HepG2 (cell line): ENCODE results near the gene KRT17. TPM values are rescaled to one million over a fixed set of nuclear protein-coding genes. Genes with fewer than 3 reads are reported as not detected.

Experiments used
- ATAC-seq: fragments of 200-7000 bp; cut with Tn5 transposase; 3 replicates; pipeline ENCODE4 v1.9.1; 2020; ENCODE audit warnings: mild to moderate bottlenecking, moderate library complexity
- BruUV-seq: library from RNA; stranded (reverse); fragments of 400-500 nt; replicated peaks from 2 replicates; lab custom pipeline; 2021; lab: Mats Ljungman, UMichigan
- CTCF ChIA-PET: fragments of 300-600 bp; formaldehyde crosslinking; extraction: SDS; loops from one replicate; lab custom pipeline; 2021; ENCODE audit warnings: low total read pairs, inconsistent platforms, low intra/inter-chr PET ratio; lab: Yijun Ruan, JAX
- POLR2A ChIA-PET: fragments of 350-600 bp; sonication (Branson Sonifier 250); formaldehyde crosslinking; loops from one replicate; lab custom pipeline; 2020; ENCODE audit warnings: antibody characterized with exemption, inconsistent platforms; lab: Yijun Ruan, JAX
- DNase-seq: peaks from one replicate; pipeline ENCODE4 v3.0.0-alpha.2; 2015; ENCODE audit warnings: low spot score
- FAIRE-seq: peaks from 3 replicates; lab custom pipeline; 2011; peaks lifted over from hg19 to GRCh38; lab: Jason Lieb, UNC
- H2AFZ ChIP-seq: one replicate; pipeline ENCODE4 v1.6.1; 2011; ENCODE audit warnings: low read length, inconsistent platforms
- H3K27ac ChIP-seq: fragments of 300-600 bp; 3 replicates; pipeline ENCODE4 v1.8.0; 2011; ENCODE audit warnings: mixed run types, mild to moderate bottlenecking, mixed read lengths, low read length, inconsistent platforms; ENCODE audit not compliant: insufficient read depth; ENCODE audit errors: extremely low read length
- H3K27me3 ChIP-seq, 2 experiments: fragments of 200-600 bp in 1 of 2; 2 replicates in 1 of 2; 3 replicates in 1 of 2; pipeline versions ENCODE4 v1.6.0 to v1.8.0; 2011; ENCODE audit warnings: low read length in 2 of 2, mild to moderate bottlenecking in 2 of 2, moderate library complexity in 2 of 2, inconsistent platforms in 1 of 2; ENCODE audit not compliant: insufficient read depth in 2 of 2, control insufficient read depth in 1 of 2
- H3K36me3 ChIP-seq, 2 experiments: fragments of 200-600 bp in 1 of 2; replicated peaks in 1 of 2; 2 replicates in 1 of 2; 3 replicates in 1 of 2; pipeline versions ENCODE4 v1.5.1 to v1.8.0; 2011; ENCODE audit warnings: low read length in 2 of 2, inconsistent platforms in 1 of 2; ENCODE audit not compliant: insufficient read depth in 2 of 2, control insufficient read depth in 1 of 2
- H3K4me1 ChIP-seq: 2 replicates; pipeline ENCODE4 v1.5.1; 2012; ENCODE audit warnings: low read length, inconsistent platforms; ENCODE audit not compliant: insufficient read depth
- H3K4me2 ChIP-seq: 2 replicates; pipeline ENCODE4 v1.6.0; 2011; ENCODE audit warnings: low read depth, low read length, inconsistent platforms
- H3K4me3 ChIP-seq, 3 experiments: fragments of 200-600 bp in 1 of 3; sonication (generic), shearing (Covaris generic) in 1 of 3; replicated peaks in 1 of 3; 2 replicates each; pipeline ENCODE4 v1.5.1; 2011 to 2016; ENCODE audit warnings: low read length in 3 of 3, inconsistent platforms in 2 of 3, low read depth in 2 of 3, mild to moderate bottlenecking in 2 of 3, control low read depth in 1 of 3, mixed read lengths in 1 of 3; ENCODE audit not compliant: insufficient read depth in 1 of 3
- H3K79me2 ChIP-seq: one replicate; pipeline ENCODE4 v1.6.1; 2011; ENCODE audit warnings: low read length, inconsistent platforms; ENCODE audit not compliant: insufficient read depth
- H3K9ac ChIP-seq: 2 replicates; pipeline ENCODE4 v1.6.0; 2011; ENCODE audit warnings: mild to moderate bottlenecking, low read depth, low read length, inconsistent platforms; ENCODE audit not compliant: insufficient read depth
- H3K9me3 ChIP-seq: 2 replicates; pipeline ENCODE4 v1.5.1; 2012; ENCODE audit warnings: mild to moderate bottlenecking, low read length
- H4K20me1 ChIP-seq: 2 replicates; pipeline ENCODE4 v1.6.0; 2011; ENCODE audit warnings: inconsistent platforms, mild to moderate bottlenecking, low read length, moderate library complexity; ENCODE audit not compliant: insufficient read depth
- CBX1 ChIP-seq: IDR thresholded peaks from one replicate; pipeline ENCODE4 v1.6.1; 2016; ENCODE audit warnings: antibody characterized with exemption, low read depth
- FOSL1 ChIP-seq: sonication (generic); formaldehyde crosslinking; IDR thresholded peaks from 2 replicates; pipeline ENCODE4 v1.9.0; 2021; ENCODE audit warnings: missing genetic modification reagents, borderline replicate concordance
- RAD51 ChIP-seq: fragments of 450-650 bp; IDR thresholded peaks from 2 replicates; pipeline ENCODE4 v1.6.1; 2016; ENCODE audit warnings: borderline replicate concordance
- RXRA ChIP-seq: sonication (generic); formaldehyde crosslinking; IDR thresholded peaks from 2 replicates; pipeline ENCODE4 v1.5.1; 2020; ENCODE audit warnings: missing genetic modification reagents
- TBL1XR1 ChIP-seq: fragments of 150-350 bp; IDR thresholded peaks from 2 replicates; pipeline ENCODE4 v1.6.1; 2014; ENCODE audit warnings: borderline replicate concordance, low read length; ENCODE audit not compliant: partially characterized antibody
- ZMYM2 ChIP-seq: sonication (generic); formaldehyde crosslinking; IDR thresholded peaks from 2 replicates; pipeline ENCODE4 v1.8.0; 2022; ENCODE audit warnings: mild to moderate bottlenecking, missing genetic modification reagents
- ZNF558 ChIP-seq: sonication (generic); formaldehyde crosslinking; IDR thresholded peaks from 2 replicates; pipeline ENCODE4 v1.9.0; 2022; ENCODE audit warnings: mild to moderate bottlenecking, missing genetic modification reagents, borderline replicate concordance
- ZNF614 ChIP-seq: IDR thresholded peaks from 2 replicates; pipeline ENCODE4 v1.6.1; 2018; ENCODE audit warnings: missing biosample characterization, missing genetic modification reagents, inconsistent platforms, borderline replicate concordance
- ZNF660 ChIP-seq: sonication (generic); formaldehyde crosslinking; IDR thresholded peaks from 2 replicates; pipeline ENCODE4 v1.5.1; 2020; ENCODE audit warnings: mild to moderate bottlenecking, low read depth, missing genetic modification reagents, borderline replicate concordance
- WGBS: methylation state at CpG from one replicate; pipeline ENCODE4 v1.1.6; 2017; ENCODE audit warnings: low lambda C conversion rate; 5-methylcytosine and 5-hydroxymethylcytosine counted together
- in situ Hi-C: cut with HindIII; loops from 2 replicates; pipeline ENCODE4 v1.10.0; 2017; ENCODE audit warnings: low pct_unique_long_range_greater_than_20kb; ENCODE audit not compliant: extremely low pct_ligation_motif_present
- intact Hi-C: fragments of 100-400 bp; cut with micrococcal nuclease; formaldehyde crosslinking; loops from one replicate; pipeline ENCODE4 v1.10.0; 2022; ENCODE audit not compliant: unreplicated experiment
- polyA plus RNA-seq, 8 experiments: library from polyadenylated mRNA; depleted of rRNA in 3 of 8; stranded (reverse) in 7 of 8; unstranded in 1 of 8; fragments of >200 nt; fragmentation: Illumina TruSeq in 4 of 8; extraction: Trizol in 4 of 8; gene quantifications; 2 replicates each; pipeline versions ENCODE4 v1.2.1 to v1.2.3, GENCODE V29; 2011 to 2016; ENCODE audit warnings: low read depth in 4 of 8, missing spikeins in 1 of 8, mixed read lengths in 1 of 8; ENCODE audit not compliant: insufficient read depth in 1 of 8
- total RNA-seq, 5 experiments: library from RNA; depleted of rRNA; stranded (reverse); fragments of >200 nt; fragmentation: Illumina TruSeq; extraction: Trizol; gene quantifications; 2 replicates each; pipeline ENCODE4 v1.2.3, GENCODE V29; 2016; ENCODE audit warnings: low read depth in 1 of 5
- TF ChIP-seq, protein P1 (sequence below): IDR thresholded peaks from 2 replicates; pipeline ENCODE4 v1.6.1; 2012; ENCODE audit warnings: inconsistent platforms
- TF ChIP-seq, protein P2 (sequence below): conservative IDR thresholded peaks from 2 replicates; pipeline ENCODE4 v1.6.1; 2018; ENCODE audit warnings: missing genetic modification reagents
- TF ChIP-seq, protein P3 (sequence below): sonication (generic); formaldehyde crosslinking; IDR thresholded peaks from 2 replicates; pipeline ENCODE4 v1.5.0; 2020; ENCODE audit warnings: missing genetic modification reagents
- TF ChIP-seq, protein P4 (sequence below): sonication (generic); formaldehyde crosslinking; IDR thresholded peaks from 2 replicates; pipeline ENCODE4 v1.5.0; 2020; ENCODE audit warnings: missing genetic modification reagents
- TF ChIP-seq, protein P5 (sequence below): sonication (generic); formaldehyde crosslinking; IDR thresholded peaks from 2 replicates; pipeline ENCODE4 v1.4.0; 2020; ENCODE audit warnings: mild to moderate bottlenecking, missing genetic modification reagents

KRT17 gene
- total and polyA plus RNA-seq, 2 of the 13 experiments (the other 11 are each of a cell fraction or from before 2014, with no cell fraction given) = 0.38 to 0.82 TPM

DNA sequence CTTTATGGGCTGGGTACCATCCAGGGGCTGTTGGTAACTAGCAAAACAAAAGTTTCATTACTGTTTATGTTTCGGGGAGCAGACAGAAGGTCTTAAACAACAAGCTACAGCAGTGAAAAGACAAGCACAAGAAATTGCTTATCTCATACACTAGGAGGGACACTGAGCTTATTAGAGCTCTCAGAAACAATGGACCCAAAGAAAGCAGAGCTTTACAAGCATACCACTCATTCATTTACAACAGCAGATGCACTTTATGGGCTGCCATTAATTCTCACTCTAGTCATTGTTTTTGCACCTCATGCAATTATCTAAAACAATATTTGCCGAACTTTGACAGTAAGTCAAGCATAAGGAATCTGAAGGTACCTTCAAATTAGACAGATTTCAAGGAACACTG, 21.9 kb downstream of the KRT17 start:
- FAIRE-seq (no peak), ATAC-seq (no peak), DNase-seq (no peak)
- intact Hi-C loops (no loop called here), in situ Hi-C loops (no loop called here)
- no peaks in the 10 kb centered on the region for H3K36me3 ChIP-seq
- H2AFZ ChIP-seq = no peak overlapping the region
- H3K27me3 ChIP-seq = 0 out of 5 replicates have a peak, but pooled peaks cover 0 to 2% of the 10 kb centered on the region in 2 experiments
- H3K4me1 ChIP-seq = no peaks in the 10 kb centered on the region
- BruUV-seq = no TSS peak
- peaks cover 16% of the 10 kb centered on the region for H3K9me3 ChIP-seq
- H3K9ac ChIP-seq = no peak overlapping the region
- no peaks in the 10 kb centered on the region for H4K20me1 ChIP-seq
- no peak overlapping the region for H3K27ac ChIP-seq
- ChIA-PET POLR2A (no interaction called here), CTCF (no interaction called here)
- no peak overlapping the region for H3K4me2 ChIP-seq
- H3K4me3 ChIP-seq = no peak overlapping the region
- H3K79me2 ChIP-seq = no peaks in the 10 kb centered on the region
- 0% methylated on average over 2 of the region's 2 CpGs for WGBS
- no peak for TF ChIP-seq ZNF614
- no peak for TF ChIP-seq RAD51
- TF ChIP-seq ZMYM2 = no peak
- TF ChIP-seq, protein P1, sequence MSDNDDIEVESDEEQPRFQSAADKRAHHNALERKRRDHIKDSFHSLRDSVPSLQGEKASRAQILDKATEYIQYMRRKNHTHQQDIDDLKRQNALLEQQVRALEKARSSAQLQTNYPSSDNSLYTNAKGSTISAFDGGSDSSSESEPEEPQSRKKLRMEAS = no peak
- no peak for TF ChIP-seq ZNF660
- TF ChIP-seq, protein P2, sequence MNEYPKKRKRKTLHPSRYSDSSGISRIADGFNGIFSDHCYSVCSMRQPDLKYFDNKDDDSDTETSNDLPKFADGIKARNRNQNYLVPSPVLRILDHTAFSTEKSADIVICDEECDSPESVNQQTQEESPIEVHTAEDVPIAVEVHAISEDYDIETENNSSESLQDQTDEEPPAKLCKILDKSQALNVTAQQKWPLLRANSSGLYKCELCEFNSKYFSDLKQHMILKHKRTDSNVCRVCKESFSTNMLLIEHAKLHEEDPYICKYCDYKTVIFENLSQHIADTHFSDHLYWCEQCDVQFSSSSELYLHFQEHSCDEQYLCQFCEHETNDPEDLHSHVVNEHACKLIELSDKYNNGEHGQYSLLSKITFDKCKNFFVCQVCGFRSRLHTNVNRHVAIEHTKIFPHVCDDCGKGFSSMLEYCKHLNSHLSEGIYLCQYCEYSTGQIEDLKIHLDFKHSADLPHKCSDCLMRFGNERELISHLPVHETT (CRISPR knock-in tag) = no peak
- TF ChIP-seq RXRA (CRISPR knock-in tag) = no peak
- TF ChIP-seq, protein P3, sequence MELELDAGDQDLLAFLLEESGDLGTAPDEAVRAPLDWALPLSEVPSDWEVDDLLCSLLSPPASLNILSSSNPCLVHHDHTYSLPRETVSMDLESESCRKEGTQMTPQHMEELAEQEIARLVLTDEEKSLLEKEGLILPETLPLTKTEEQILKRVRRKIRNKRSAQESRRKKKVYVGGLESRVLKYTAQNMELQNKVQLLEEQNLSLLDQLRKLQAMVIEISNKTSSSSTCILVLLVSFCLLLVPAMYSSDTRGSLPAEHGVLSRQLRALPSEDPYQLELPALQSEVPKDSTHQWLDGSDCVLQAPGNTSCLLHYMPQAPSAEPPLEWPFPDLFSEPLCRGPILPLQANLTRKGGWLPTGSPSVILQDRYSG (CRISPR knock-in tag) = no peak
- TF ChIP-seq, protein P4, sequence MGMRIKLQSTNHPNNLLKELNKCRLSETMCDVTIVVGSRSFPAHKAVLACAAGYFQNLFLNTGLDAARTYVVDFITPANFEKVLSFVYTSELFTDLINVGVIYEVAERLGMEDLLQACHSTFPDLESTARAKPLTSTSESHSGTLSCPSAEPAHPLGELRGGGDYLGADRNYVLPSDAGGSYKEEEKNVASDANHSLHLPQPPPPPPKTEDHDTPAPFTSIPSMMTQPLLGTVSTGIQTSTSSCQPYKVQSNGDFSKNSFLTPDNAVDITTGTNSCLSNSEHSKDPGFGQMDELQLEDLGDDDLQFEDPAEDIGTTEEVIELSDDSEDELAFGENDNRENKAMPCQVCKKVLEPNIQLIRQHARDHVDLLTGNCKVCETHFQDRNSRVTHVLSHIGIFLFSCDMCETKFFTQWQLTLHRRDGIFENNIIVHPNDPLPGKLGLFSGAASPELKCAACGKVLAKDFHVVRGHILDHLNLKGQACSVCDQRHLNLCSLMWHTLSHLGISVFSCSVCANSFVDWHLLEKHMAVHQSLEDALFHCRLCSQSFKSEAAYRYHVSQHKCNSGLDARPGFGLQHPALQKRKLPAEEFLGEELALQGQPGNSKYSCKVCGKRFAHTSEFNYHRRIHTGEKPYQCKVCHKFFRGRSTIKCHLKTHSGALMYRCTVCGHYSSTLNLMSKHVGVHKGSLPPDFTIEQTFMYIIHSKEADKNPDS = no peak
- TF ChIP-seq FOSL1 = no peak
- TF ChIP-seq, protein P5, sequence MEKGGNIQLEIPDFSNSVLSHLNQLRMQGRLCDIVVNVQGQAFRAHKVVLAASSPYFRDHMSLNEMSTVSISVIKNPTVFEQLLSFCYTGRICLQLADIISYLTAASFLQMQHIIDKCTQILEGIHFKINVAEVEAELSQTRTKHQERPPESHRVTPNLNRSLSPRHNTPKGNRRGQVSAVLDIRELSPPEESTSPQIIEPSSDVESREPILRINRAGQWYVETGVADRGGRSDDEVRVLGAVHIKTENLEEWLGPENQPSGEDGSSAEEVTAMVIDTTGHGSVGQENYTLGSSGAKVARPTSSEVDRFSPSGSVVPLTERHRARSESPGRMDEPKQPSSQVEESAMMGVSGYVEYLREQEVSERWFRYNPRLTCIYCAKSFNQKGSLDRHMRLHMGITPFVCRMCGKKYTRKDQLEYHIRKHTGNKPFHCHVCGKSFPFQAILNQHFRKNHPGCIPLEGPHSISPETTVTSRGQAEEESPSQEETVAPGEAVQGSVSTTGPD (CRISPR knock-in tag) = no peak
- TF ChIP-seq TBL1XR1 = no peak
- no peak for TF ChIP-seq ZNF558
- no peak for TF ChIP-seq CBX1
